Memory B cell (primary cell): Measurements from ENCODE around the gene DCBLD1.
"Not testable (repeated sequence)": the region's sequence is repeated elsewhere in the genome, so short reads cannot be mapped to it uniquely, and the experiment has no call there.

ENCODE experiments used
- ATAC-seq: fragments of 150-1000 bp; cut with Tn5 transposase; 2 replicates; pipeline ENCODE4 v1.10.0; 2021; ENCODE audit warnings: low read depth, mild to moderate bottlenecking, moderate library complexity
- DNase-seq, 2 donors: peaks; one replicate each; pipeline ENCODE4 v3.0.0; 2022; ENCODE audit warnings: low spot score in 2 of 2
- H3K27ac Mint-ChIP-seq: one replicate; pipeline ENCODE4 v1.8.0; 2022; ENCODE audit warnings: mild to moderate bottlenecking, moderate library complexity, mixed read lengths
- H3K27me3 Mint-ChIP-seq: one replicate; pipeline ENCODE4 v1.8.0; 2022; ENCODE audit warnings: mixed read lengths
- H3K36me3 Mint-ChIP-seq: one replicate; pipeline ENCODE4 v1.8.0; 2022; ENCODE audit warnings: mild to moderate bottlenecking, mixed read lengths
- H3K4me1 Mint-ChIP-seq: one replicate; pipeline ENCODE4 v1.8.0; 2022; ENCODE audit warnings: mixed read lengths
- H3K4me3 Mint-ChIP-seq: one replicate; pipeline ENCODE4 v1.8.0; 2022; ENCODE audit warnings: mild to moderate bottlenecking, moderate library complexity, mixed read lengths
- H3K9me3 Mint-ChIP-seq: one replicate; pipeline ENCODE4 v1.8.0; 2022; ENCODE audit warnings: mixed read lengths

The DCBLD1 gene

GRCh38 chr6:117463762-117464665, 18.5 kb upstream of the DCBLD1 start:
- Mint-ChIP-seq H3K27ac (no peak overlapping the region), H3K4me1 (no peaks in the 10 kb centered on the region), H3K36me3 (no peaks in the 10 kb centered on the region), H3K27me3 (peaks cover 8% of the 10 kb centered on the region), H3K4me3 (no peak overlapping the region), H3K9me3 (no peaks in the 10 kb centered on the region)
- DNase-seq, result no peak
- no peak for ATAC-seq

DNA sequence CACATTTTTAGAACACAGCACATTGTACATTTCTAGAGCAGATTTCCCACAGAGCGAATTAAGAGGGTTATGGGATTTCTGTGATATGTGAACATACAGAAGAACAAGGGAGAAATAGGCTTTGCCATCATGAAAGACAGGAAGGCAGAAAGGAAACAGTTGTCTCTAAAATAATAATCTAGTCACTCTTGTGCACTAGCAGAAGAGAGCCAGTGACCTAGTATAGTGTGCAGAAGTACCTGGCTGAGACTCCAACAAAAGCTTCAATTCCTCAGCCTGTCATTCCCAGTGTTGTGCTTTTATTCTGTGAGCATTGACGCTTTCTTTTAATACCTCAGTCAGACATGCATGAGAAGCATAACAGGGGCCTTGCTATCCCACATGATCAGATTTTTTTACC, 17.8 kb upstream of the DCBLD1 start:
- Mint-ChIP-seq H3K4me3 (no peak overlapping the region), H3K36me3 (no peaks in the 10 kb centered on the region), H3K9me3 (no peaks in the 10 kb centered on the region), H3K4me1 (no peaks in the 10 kb centered on the region), H3K27ac (no peak overlapping the region), H3K27me3 (peaks cover 11% of the 10 kb centered on the region)
- ATAC-seq (no peak), DNase-seq (no peak)

- ATAC-seq (no peak), DNase-seq (no peak)
- Mint-ChIP-seq H3K9me3 (no peaks in the 10 kb centered on the region), H3K27ac (no peak overlapping the region), H3K27me3 (peaks cover 11% of the 10 kb centered on the region), H3K4me3 (no peak overlapping the region), H3K36me3 (no peaks in the 10 kb centered on the region), H3K4me1 (no peaks in the 10 kb centered on the region)
Observed at GRCh38 chr6:117465691-117466090, 16.8 kb upstream of the DCBLD1 start.

DNA sequence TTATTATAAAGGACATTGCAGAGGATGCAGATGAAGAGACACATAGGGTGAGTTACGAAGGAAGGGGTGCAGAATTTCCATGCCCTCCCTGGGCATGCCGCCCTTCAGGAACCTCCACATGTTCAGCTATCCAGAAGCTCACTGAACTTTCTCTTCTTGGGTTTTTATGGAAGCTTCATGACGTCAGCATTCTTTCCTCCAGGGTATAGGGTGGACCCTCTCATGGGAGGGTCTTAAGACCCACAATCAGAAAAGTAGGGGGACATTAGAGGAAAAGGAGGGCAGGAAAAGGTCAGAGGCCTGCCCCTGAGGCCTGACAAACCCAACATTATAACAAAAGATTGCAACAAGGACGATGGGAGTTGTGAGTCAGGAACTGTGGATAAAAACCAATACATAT, 14.6 kb upstream of the DCBLD1 start:
- no peak overlapping the region for H3K4me3 Mint-ChIP-seq
- H3K27me3 Mint-ChIP-seq, result peaks cover 14% of the 10 kb centered on the region
- no peak overlapping the region for H3K27ac Mint-ChIP-seq

DNA sequence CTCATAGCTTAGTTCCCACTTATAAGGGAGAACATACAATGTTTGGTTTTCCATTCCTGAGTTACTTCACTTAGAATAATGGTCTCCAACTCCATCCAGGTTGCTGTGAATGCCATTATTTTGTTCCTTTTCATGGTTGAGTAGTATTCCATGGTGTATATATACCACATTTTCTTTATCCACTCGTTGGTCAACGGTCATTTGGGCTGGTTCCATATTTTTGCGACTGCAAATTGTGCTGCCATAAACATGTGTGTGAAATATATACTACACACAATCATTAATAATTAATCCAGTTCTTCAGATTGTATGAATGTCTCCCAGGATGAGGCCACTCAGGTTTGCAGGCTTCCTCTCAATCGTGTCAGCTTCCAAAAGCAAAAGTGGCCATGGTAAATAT, 13.9 kb upstream of the DCBLD1 start:
- not testable (repeated sequence) for ATAC-seq, H3K4me1 Mint-ChIP-seq, H3K9me3 Mint-ChIP-seq, H3K36me3 Mint-ChIP-seq, H3K27ac Mint-ChIP-seq, H3K4me3 Mint-ChIP-seq, DNase-seq
- peaks cover 13% of the 10 kb centered on the region for H3K27me3 Mint-ChIP-seq

More for the DNA sequence above, 14.6 kb upstream of the DCBLD1 start:
- ATAC-seq (no peak), DNase-seq (no peak)
- no peaks in the 10 kb centered on the region for H3K4me1 Mint-ChIP-seq
- no peaks in the 10 kb centered on the region for H3K36me3 Mint-ChIP-seq
- H3K9me3 Mint-ChIP-seq, result no peaks in the 10 kb centered on the region

DNA sequence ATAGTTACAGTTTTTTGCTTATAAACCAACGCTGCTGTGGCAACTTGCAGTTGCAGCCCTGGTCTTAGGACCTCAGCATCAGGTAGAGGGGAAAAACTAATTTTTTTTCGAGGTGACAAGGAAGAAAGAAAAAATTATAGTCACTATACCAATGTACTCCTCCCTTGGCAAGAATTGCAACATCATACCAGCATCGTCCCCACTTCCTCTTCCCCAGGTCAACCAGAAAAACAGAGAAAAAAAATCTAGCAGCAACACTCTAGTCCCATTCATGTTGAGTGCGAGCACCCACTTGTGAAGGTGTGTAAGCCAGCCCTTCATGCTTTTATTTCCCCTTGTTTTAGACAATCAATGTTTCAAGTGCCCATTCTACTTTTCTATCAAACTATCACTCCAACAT, 13.1 kb upstream of the DCBLD1 start:
- Mint-ChIP-seq H3K27me3 (peaks cover 10% of the 10 kb centered on the region), H3K4me3 (no peak overlapping the region), H3K9me3 (no peaks in the 10 kb centered on the region), H3K4me1 (no peaks in the 10 kb centered on the region), H3K36me3 (no peaks in the 10 kb centered on the region), H3K27ac (no peak overlapping the region)
- DNase-seq (no peak), ATAC-seq (no peak)

DNA sequence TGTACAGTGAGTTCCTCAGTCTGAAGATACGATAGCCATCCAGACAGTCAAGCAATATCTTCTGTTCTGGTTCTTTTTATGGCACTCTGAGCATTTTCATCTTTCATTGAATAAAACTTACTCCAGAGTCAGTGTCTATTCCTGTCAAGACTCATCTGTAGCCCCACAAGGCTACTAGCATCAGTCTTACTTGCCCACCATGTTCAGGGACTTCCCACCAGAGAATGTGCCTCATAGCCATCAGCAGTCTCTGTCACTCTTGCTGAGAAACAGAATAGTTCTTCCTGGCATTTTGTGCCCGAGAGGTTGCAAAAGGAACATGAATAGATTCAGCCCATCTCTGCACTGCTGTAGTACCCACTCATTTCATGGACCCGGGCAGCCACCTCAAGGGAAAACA, 12.7 kb upstream of the DCBLD1 start:
- Mint-ChIP-seq H3K27ac (no peak overlapping the region), H3K4me3 (no peak overlapping the region), H3K9me3 (no peaks in the 10 kb centered on the region), H3K4me1 (no peaks in the 10 kb centered on the region), H3K27me3 (peaks cover 10% of the 10 kb centered on the region), H3K36me3 (no peaks in the 10 kb centered on the region)
- no peak for ATAC-seq
- no peak for DNase-seq

DNA sequence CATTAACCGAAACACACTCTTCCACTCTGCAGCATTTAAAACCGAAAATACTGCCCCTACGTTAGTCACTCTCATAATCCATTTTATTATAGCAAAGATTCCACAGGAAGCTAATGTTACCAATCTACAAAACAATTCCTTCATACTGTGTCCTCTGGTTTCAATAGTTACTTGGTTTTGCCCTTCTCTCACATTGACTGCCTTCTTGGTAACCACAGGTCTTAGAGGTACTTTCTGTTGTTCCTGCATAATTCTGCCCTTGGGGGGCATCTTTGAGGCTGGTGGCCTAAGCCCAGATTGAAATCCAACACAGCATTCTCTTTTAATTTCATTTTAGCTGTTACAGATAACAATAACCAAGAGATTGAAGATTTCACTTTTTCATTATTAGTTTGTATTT, 9.8 kb upstream of the DCBLD1 start:
- H3K27ac Mint-ChIP-seq, result no peak overlapping the region
- H3K4me1 Mint-ChIP-seq, result no peaks in the 10 kb centered on the region
- no peak overlapping the region for H3K4me3 Mint-ChIP-seq
- H3K27me3 Mint-ChIP-seq, result peaks cover 8% of the 10 kb centered on the region
- H3K9me3 Mint-ChIP-seq, result no peaks in the 10 kb centered on the region
- no peaks in the 10 kb centered on the region for H3K36me3 Mint-ChIP-seq
- ATAC-seq, result no peak
- no peak for DNase-seq

DNA sequence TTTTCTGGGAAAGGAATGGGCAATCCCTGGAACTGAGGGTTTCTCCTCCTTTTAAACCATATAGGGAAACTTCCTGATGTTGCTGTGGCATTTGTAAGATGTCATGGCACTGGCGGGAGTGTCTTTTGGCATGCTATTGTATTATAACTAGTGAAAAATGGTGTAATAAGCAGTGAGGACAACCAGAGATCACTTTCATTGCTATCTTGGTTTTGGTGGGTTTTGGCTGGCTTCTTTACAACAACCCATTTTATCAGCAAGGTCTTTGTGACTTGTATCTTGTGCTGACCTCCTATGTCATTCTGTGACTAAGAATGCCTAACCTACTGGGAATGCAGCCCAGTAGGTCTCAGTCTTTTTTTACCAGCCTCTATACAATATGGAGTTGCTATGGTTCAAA, 9.1 kb upstream of the DCBLD1 start:
- ATAC-seq, result no peak
- Mint-ChIP-seq H3K27ac (no peak overlapping the region), H3K4me1 (no peaks in the 10 kb centered on the region), H3K27me3 (peaks cover 8% of the 10 kb centered on the region), H3K4me3 (no peak overlapping the region), H3K9me3 (no peaks in the 10 kb centered on the region), H3K36me3 (no peaks in the 10 kb centered on the region)
- DNase-seq, result no peak

DNA sequence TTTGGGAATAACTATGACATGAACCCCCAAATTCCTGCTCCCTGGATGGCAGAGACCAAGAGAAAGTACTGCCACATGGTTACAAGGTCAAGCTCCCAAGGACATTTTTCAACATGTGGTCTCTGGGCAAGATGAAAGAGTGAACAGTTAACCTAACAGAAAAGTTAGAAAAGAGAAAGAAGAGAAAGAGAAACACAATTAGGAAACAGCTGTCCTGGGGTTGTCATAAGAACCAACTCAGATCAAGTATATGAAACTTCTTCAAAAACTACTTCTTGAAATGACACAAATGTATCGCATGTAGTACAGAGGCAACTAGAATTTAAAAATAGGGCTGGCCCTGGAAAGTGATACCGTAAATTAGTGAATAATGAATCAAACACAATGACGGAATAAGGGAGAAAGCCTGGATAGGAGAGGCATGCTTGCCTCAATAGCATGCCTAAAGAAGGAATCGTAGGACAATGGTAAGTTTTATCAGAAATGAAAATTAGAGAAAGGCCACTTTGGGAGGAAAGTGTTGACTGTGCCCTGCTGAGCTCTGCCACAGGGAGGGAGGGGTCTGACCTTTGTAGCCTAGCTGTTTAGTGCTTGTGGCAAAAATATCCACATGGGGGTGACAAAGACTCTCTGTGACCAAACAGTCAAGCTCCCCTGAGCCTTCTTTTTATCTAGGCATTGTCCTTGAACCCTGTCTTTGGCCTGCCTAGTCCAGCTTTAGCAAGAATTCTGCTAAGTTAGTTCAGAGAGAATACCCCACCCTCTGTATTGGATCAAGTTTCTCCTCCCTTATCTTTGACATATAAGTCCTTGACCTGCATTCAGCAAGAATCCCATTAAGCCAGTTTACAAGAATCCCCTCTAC, 4.3 kb upstream of the DCBLD1 start:
- no peaks in the 10 kb centered on the region for H3K36me3 Mint-ChIP-seq
- H3K4me3 Mint-ChIP-seq, result no peak overlapping the region
- H3K9me3 Mint-ChIP-seq, result no peaks in the 10 kb centered on the region
- H3K27me3 Mint-ChIP-seq, result peaks cover 6% of the 10 kb centered on the region
- ATAC-seq (no peak), DNase-seq (no peak)
- H3K27ac Mint-ChIP-seq, result no peak overlapping the region
- H3K4me1 Mint-ChIP-seq, result peaks cover 8% of the 10 kb centered on the region

GRCh38 chr6:117478853-117479231, 3.6 kb upstream of the DCBLD1 start:
- DNase-seq (no peak), ATAC-seq (no peak)
- peaks cover 12% of the 10 kb centered on the region for H3K4me1 Mint-ChIP-seq
- peaks cover 6% of the 10 kb centered on the region for H3K27me3 Mint-ChIP-seq
- no peaks in the 10 kb centered on the region for H3K36me3 Mint-ChIP-seq
- H3K4me3 Mint-ChIP-seq, result no peak overlapping the region
- no peak overlapping the region for H3K27ac Mint-ChIP-seq
- no peaks in the 10 kb centered on the region for H3K9me3 Mint-ChIP-seq

- Mint-ChIP-seq H3K9me3 (no peaks in the 10 kb centered on the region), H3K36me3 (no peaks in the 10 kb centered on the region), H3K27me3 (peaks cover 8% of the 10 kb centered on the region), H3K27ac (no peak overlapping the region), H3K4me3 (no peak overlapping the region), H3K4me1 (peaks cover 12% of the 10 kb centered on the region)
- ATAC-seq (no peak), DNase-seq (no peak)
Observed at GRCh38 chr6:117480651-117481050, 1.8 kb upstream of the DCBLD1 start.

DNA sequence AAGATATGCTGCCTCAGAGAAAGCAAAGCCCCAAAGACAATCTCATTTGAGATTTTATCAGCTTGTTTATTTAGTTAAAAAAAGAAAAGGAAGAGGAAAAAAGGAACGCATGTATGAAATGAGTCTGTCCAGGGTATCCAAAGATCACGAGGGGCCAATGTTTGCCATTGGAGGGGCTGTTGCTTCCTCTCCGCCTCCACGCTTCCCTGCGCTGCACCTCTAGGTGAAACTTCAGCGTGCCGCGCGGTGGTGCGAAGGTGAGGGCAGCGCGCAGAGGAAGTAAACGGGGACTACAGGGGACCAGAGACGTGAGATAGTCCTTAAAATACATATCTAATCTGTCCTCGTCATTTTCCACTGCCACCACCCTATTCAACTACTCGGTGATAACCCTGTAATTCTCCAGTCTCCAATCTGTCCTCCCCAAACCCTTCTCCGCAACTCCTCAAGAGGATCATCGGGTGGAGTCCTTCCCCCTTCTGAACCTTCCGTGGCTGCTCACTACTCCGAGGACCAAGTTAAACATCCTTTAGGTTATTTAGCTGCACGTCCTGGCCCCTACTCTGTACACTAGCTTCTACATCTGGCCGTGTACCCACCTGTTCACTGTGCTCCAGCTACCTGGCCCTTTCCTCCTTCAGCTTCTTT, 1.1 kb upstream of the DCBLD1 start:
- Mint-ChIP-seq H3K9me3 (no peaks in the 10 kb centered on the region), H3K4me3 (peak overlapping the region; percentile 81), H3K27me3 (peaks cover 9% of the 10 kb centered on the region), H3K4me1 (peaks cover 12% of the 10 kb centered on the region), H3K36me3 (no peaks in the 10 kb centered on the region), H3K27ac (no peak overlapping the region)
- DNase-seq (no peak), ATAC-seq (no peak)

GRCh38 chr6:117481926-117482239, 591 bp upstream of the DCBLD1 start:
- H3K4me1 Mint-ChIP-seq, result peaks cover 12% of the 10 kb centered on the region
- peaks cover under 1% of the 10 kb centered on the region for H3K36me3 Mint-ChIP-seq
- H3K27ac Mint-ChIP-seq, result no peak overlapping the region
- no peak for DNase-seq
- peak; percentile 11 for ATAC-seq
- H3K4me3 Mint-ChIP-seq, result peak overlapping the region; percentile 81
- H3K9me3 Mint-ChIP-seq, result no peaks in the 10 kb centered on the region
- peaks cover 14% of the 10 kb centered on the region for H3K27me3 Mint-ChIP-seq
